ENCODE measurements around the gene ABTB2. TPM values are rescaled to one million over a fixed set of nuclear protein-coding genes. Genes with fewer than 3 reads are reported as not detected.

The ABTB2 gene
- total and polyA plus RNA-seq, 2 experiments from 2014 or later = 8.7 to 9.9 TPM

DNA sequence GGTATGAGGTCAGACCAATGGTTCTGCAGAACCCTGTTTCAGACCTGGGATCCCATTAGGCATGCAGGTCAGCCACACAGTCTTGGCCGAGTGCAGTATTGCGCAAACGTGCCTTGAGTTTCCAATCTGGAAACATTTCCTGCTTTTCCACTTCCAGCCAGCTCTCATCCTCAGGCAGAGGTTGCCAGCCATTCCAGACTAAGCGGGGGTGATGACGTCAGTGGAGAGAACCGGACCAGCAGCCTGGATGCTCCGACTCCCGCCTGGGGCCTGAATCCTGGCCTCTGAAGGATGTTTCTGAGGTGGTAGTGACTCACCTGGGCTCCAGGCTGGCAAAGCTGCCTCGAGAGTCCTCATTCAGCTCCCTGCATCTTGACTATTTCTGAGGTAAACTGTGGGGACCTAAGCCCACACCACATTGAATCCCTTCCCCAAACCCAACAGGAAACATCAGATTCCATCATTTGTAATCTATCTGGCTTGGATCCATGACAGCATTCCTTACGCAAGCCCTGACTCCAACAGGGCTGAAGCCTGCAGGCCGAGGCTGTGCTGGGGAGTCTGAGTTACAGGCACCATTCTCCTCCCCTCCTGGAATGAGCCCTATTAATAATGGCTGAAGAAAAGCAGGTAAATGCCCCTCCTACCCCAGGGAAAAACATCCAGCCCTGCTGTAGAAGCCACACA, 83.0 kb downstream of the ABTB2 start:
- Histone ChIP-seq H3K4me3 (no peak overlapping the region), H2AFZ (peak overlapping the region; percentile 28; the same call in 1 of the 2 replicates), H3F3A (ENCODE audit: insufficient read depth) (peaks cover 16% of the 10 kb centered on the region), H3K27ac (peak overlapping the region; percentile 74), H3K9me2 (ENCODE audit: insufficient read depth) (no peaks in the 10 kb centered on the region), H3K9ac (peak overlapping the region; percentile 47), H3K4me1 (ENCODE audit: insufficient read depth) (peaks cover 13% of the 10 kb centered on the region), H3K27me3 (replicated peaks; ENCODE audit: insufficient read depth) (no peaks in the 10 kb centered on the region), H4K20me1 (ENCODE audit: insufficient read depth) (no peaks in the 10 kb centered on the region), H3K36me3 (ENCODE audit: low read depth) (no peaks in the 10 kb centered on the region), H3K9me3 (ENCODE audit: low read depth) (no peaks in the 10 kb centered on the region), H3K79me2 (ENCODE audit: insufficient read depth) (peaks cover 9% of the 10 kb centered on the region), H3K4me2 (ENCODE audit: unreplicated experiment) (peak overlapping the region; percentile 52)
- 1 to 2% methylated on average over 11 of the region's 11 CpGs for WGBS, 2 experiments (ENCODE audit: low coverage in 1 of 2, low lambda C conversion rate in 2 of 2, missing lambda C conversion rate in 2 of 2)
- in situ Hi-C loops (cut with MboI) = no loop called here
- peak; percentile 99 for DNase-seq
- TF ChIP-seq EZH2 (IDR thresholded peaks at IDR 0.05; ENCODE audit: insufficient read depth, poor library complexity, severe bottlenecking) (no peak), EZH2phosphoT487 (IDR thresholded peaks at IDR 0.05; ENCODE audit: insufficient read depth, low read depth) (no peak)

GRCh38 chr11:34273099-34273498, 84.7 kb downstream of the ABTB2 start:
- DNase-seq = no peak
- H2AFZ ChIP-seq = no peak overlapping the region
- no peak overlapping the region for H3K27ac ChIP-seq
- H3K4me3 ChIP-seq = no peak overlapping the region
- H3K9ac ChIP-seq = no peak overlapping the region
- TF ChIP-seq EZH2 (IDR thresholded peaks at IDR 0.05; ENCODE audit: insufficient read depth, poor library complexity, severe bottlenecking) (no peak), EZH2phosphoT487 (IDR thresholded peaks at IDR 0.05; ENCODE audit: insufficient read depth, low read depth) (no peak)
- H3K4me1 ChIP-seq (ENCODE audit: insufficient read depth) = peaks cover 13% of the 10 kb centered on the region
- no peak overlapping the region for H3K4me2 ChIP-seq (ENCODE audit: unreplicated experiment)
- no peaks in the 10 kb centered on the region for H3K9me3 ChIP-seq (ENCODE audit: low read depth)
- no peaks in the 10 kb centered on the region for H3K36me3 ChIP-seq (ENCODE audit: low read depth)
- H3K9me2 ChIP-seq (ENCODE audit: insufficient read depth) = no peaks in the 10 kb centered on the region
- no peaks in the 10 kb centered on the region for H3K27me3 ChIP-seq (replicated peaks; ENCODE audit: insufficient read depth)
- WGBS, 2 experiments (ENCODE audit: low coverage in 1 of 2, low lambda C conversion rate in 2 of 2, missing lambda C conversion rate in 2 of 2) = 84 to 91% methylated on average over 5 of the region's 5 CpGs
- H3K79me2 ChIP-seq (ENCODE audit: insufficient read depth) = peaks cover 19% of the 10 kb centered on the region
- in situ Hi-C loops (cut with MboI) = no loop called here
- H4K20me1 ChIP-seq (ENCODE audit: insufficient read depth) = no peaks in the 10 kb centered on the region
- peaks cover 16% of the 10 kb centered on the region for H3F3A ChIP-seq (ENCODE audit: insufficient read depth)

- H3K9me3 ChIP-seq (ENCODE audit: low read depth) = no peaks in the 10 kb centered on the region
- no peak overlapping the region for H3K4me3 ChIP-seq
- peaks cover 20% of the 10 kb centered on the region for H3K4me1 ChIP-seq (ENCODE audit: insufficient read depth)
- H4K20me1 ChIP-seq (ENCODE audit: insufficient read depth) = no peaks in the 10 kb centered on the region
- H3K27ac ChIP-seq = no peak overlapping the region
- no peak for DNase-seq
- H3K4me2 ChIP-seq (ENCODE audit: unreplicated experiment) = no peak overlapping the region
- H3K36me3 ChIP-seq (ENCODE audit: low read depth) = no peaks in the 10 kb centered on the region
- peaks cover 16% of the 10 kb centered on the region for H3F3A ChIP-seq (ENCODE audit: insufficient read depth)
- H3K9ac ChIP-seq = no peak overlapping the region
- no peak overlapping the region for H2AFZ ChIP-seq
- no peaks in the 10 kb centered on the region for H3K27me3 ChIP-seq (replicated peaks; ENCODE audit: insufficient read depth)
- in situ Hi-C loops (cut with MboI) = no loop called here
- TF ChIP-seq EZH2phosphoT487 (IDR thresholded peaks at IDR 0.05; ENCODE audit: insufficient read depth, low read depth) (no peak), EZH2 (IDR thresholded peaks at IDR 0.05; ENCODE audit: insufficient read depth, poor library complexity, severe bottlenecking) (no peak)
- H3K9me2 ChIP-seq (ENCODE audit: insufficient read depth) = no peaks in the 10 kb centered on the region
- H3K79me2 ChIP-seq (ENCODE audit: insufficient read depth) = peaks cover 19% of the 10 kb centered on the region
Measured at GRCh38 chr11:34271727-34272126, 86.1 kb downstream of the ABTB2 start.

DNA sequence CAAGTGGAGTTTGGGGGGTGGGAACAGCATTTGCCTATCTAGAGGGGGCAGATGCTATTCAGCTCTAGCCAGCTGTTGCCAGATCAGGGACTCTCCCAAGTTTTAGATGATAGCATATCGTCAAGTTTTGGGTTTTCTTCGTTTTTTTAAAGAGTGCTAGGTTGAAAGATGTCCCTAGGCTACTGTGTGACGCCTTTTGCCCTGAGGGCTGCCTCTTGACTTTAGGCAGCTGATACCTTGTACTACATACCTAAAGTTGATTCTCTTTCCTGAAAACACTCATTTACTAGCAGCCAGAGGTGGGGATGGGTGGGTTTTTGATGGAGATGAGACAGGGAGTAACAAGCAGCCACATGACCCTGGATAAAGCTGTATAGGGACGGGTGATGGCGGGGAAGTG, 87.1 kb downstream of the ABTB2 start:
- no peak for DNase-seq
- Histone ChIP-seq H3K4me1 (ENCODE audit: insufficient read depth) (peaks cover 26% of the 10 kb centered on the region), H3K9me3 (ENCODE audit: low read depth) (no peaks in the 10 kb centered on the region), H3K36me3 (ENCODE audit: low read depth) (no peaks in the 10 kb centered on the region), H3K9ac (no peak overlapping the region), H3K9me2 (ENCODE audit: insufficient read depth) (no peaks in the 10 kb centered on the region), H3K4me2 (ENCODE audit: unreplicated experiment) (no peak overlapping the region), H3K27ac (no peak overlapping the region), H3K4me3 (no peak overlapping the region), H3K27me3 (replicated peaks; ENCODE audit: insufficient read depth) (no peaks in the 10 kb centered on the region), H3F3A (ENCODE audit: insufficient read depth) (peaks cover 19% of the 10 kb centered on the region), H3K79me2 (ENCODE audit: insufficient read depth) (peaks cover 12% of the 10 kb centered on the region), H2AFZ (no peak overlapping the region), H4K20me1 (ENCODE audit: insufficient read depth) (no peaks in the 10 kb centered on the region)
- TF ChIP-seq EZH2 (IDR thresholded peaks at IDR 0.05; ENCODE audit: insufficient read depth, poor library complexity, severe bottlenecking) (no peak), EZH2phosphoT487 (IDR thresholded peaks at IDR 0.05; ENCODE audit: insufficient read depth, low read depth) (no peak)
- 93% methylated on average over 5 of the region's 5 CpGs for WGBS, 2 experiments (ENCODE audit: low coverage in 1 of 2, low lambda C conversion rate in 2 of 2, missing lambda C conversion rate in 2 of 2)
- in situ Hi-C loops (cut with MboI) = no loop called here

Measured in GM23248 (cell line).